SKM-1 treated with dmso at 0.1 percent for 144 hours (cell line): ENCODE measurements around the gene CAAP1.
"Not testable (repeated sequence)": the region's sequence is repeated elsewhere in the genome, so short reads cannot be mapped to it uniquely, and the experiment has no call there.

Source experiments
- DNase-seq: peaks from one replicate; lab custom pipeline; 2025; ENCODE audit not compliant: unreplicated experiment; lab: John Stamatoyannopoulos, UW

Gene CAAP1

GRCh38 chr9:26833792-26834191 lies 58.8 kb downstream of the CAAP1 start:
- DNase-seq: no peak

GRCh38 chr9:26828391-26828955 lies 64.1 kb downstream of the CAAP1 start:
- not testable (repeated sequence) for DNase-seq

GRCh38 chr9:26814799-26815198 lies 77.8 kb downstream of the CAAP1 start:
- no peak for DNase-seq

DNA sequence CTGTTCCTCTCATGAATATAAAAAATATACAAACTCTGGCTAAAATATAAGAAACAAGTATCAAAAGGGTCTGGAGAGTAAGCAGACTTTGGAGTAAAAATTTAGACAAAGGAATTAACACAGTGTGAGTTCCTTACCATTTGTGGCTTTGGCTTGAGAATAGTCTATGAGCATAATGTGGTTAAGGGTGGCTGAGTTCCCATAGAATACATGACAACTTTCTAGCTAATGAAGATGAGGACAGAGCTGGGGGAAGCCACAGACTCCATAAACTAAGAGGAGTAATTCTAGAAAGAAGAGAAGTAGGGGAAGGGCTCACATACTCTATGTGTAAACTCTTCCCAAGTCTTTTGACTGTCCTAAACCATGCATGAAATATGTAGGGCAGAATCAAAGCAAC lies 79.4 kb downstream of the CAAP1 start:
- no peak for DNase-seq

- DNase-seq: no peak
Observed at GRCh38 chr9:26812217-26812616, 80.4 kb downstream of the CAAP1 start.

DNA sequence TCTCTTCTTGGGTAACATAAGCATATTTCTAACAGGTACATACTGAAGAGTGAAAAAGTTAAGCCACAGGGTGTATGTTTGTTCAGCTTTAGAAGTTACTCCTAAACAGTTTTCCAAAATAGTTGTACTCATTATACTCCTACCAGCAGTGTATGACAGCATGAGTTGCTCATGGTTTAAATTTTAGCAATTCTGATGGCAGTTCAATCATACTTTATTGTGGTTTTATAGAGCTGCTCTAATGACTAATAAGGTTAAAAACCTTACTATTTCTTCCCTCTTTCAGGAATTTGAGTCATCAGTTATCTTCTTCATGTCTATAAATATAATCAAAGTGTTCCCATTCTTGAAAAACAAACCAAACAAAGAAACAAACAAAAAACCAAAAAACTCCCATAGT lies 81.5 kb downstream of the CAAP1 start:
- no peak for DNase-seq

GRCh38 chr9:26809795-26810194 lies 82.8 kb downstream of the CAAP1 start:
- DNase-seq: no peak

DNA sequence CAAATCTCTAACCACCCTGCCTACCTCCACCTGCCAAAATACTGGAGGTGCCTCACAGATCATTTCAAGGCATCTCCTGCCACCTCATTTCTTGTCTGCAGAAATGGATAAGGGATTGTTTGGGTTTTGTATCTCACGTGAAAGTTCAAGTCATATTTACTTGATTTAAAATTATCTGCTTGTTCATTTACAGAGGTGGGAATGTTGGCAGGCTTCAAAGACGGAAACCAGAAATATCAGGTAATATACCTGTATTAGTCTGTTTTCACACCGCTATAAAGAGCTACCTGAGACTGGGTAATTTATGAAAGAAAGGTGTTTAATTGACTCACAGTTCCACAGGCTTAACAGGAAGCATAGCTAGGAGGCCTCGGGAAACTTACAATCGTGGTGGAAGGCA lies 85.4 kb downstream of the CAAP1 start:
- no peak for DNase-seq

GRCh38 chr9:26802921-26803320 lies 89.7 kb downstream of the CAAP1 start:
- DNase-seq: no peak

GRCh38 chr9:26801772-26802171 lies 90.8 kb downstream of the CAAP1 start:
- DNase-seq: no peak

DNA sequence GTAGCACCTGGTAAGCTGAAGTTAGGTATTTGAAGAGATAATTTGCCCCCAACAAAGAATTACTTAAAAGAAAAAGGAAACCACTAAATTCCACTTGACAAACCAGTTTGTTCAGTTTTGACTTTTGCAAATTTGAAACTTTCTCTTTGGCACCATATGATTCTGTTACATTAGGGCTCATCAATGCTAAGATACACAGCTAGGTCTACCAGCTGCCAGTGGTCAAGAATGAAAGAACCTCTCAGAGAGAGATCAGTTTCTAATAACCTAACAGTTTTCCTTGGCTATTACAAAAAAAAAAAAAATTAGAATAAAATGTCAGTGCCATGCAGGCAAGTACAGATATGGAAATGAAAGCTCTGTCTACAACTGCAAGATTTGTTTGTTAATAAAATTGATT lies 92.3 kb downstream of the CAAP1 start:
- no peak for DNase-seq

- no peak for DNase-seq
Observed at GRCh38 chr9:26791274-26791673, 101.3 kb downstream of the CAAP1 start.
